GM19372 (cell line): ENCODE data around the gene DNAI4.
A peak's percentile ranks its signal among the peaks of the same experiment; 100 is the strongest.

Experiments
- ATAC-seq: cut with Tn5 transposase; IDR thresholded peaks from one replicate; pipeline ENCODE4 v1.9.1; 2021; ENCODE audit warnings: mild to moderate bottlenecking, low read depth, moderate library complexity; ENCODE audit not compliant: unreplicated experiment

Gene DNAI4

GRCh38 chr1:66769512-66770229 is 155.0 kb downstream of the DNAI4 start:
- no peak for ATAC-seq

GRCh38 chr1:66768965-66769364 is 155.7 kb downstream of the DNAI4 start:
- ATAC-seq, result no peak

- no peak for ATAC-seq
These were observed 157.0 kb downstream of the DNAI4 start for GRCh38 chr1:66767626-66768025.

GRCh38 chr1:66764994-66765578 is 159.6 kb downstream of the DNAI4 start:
- peak; percentile 67 for ATAC-seq
